22Rv1 (cell line): ENCODE results near the gene MTA3.

Experiments
- ZFX ChIP-seq: fragments of 450-650 bp; IDR thresholded peaks from 2 replicates; pipeline ENCODE4 v1.6.1; 2017; ENCODE audit warnings: antibody characterized with exemption, borderline replicate concordance
- TF ChIP-seq, protein P1 (sequence below): fragments of 450-650 bp; IDR thresholded peaks from 2 replicates; pipeline ENCODE4 v1.5.1; 2017; ENCODE audit warnings: mild to moderate bottlenecking

DNA sequence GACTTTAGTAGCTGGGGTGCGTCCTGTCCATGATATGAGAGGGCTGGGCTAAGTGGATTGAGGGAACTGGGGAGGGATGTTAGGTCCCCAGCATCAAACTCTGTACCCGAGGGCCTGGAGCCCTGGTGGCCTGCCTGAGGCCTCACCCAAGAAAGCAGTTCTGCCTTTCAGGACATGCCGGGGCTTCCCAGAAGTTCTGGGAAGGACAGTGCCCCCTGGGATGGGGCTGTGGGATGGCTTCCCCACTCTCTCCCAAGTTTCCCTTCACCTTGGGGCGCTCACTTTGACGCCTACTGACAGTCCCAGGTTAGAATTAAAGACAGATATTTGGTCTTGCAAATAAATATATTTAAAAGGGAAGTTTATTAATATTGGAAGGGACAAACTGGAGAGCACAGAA lies 193.7 kb downstream of the MTA3 start:
- TF ChIP-seq, protein P1, sequence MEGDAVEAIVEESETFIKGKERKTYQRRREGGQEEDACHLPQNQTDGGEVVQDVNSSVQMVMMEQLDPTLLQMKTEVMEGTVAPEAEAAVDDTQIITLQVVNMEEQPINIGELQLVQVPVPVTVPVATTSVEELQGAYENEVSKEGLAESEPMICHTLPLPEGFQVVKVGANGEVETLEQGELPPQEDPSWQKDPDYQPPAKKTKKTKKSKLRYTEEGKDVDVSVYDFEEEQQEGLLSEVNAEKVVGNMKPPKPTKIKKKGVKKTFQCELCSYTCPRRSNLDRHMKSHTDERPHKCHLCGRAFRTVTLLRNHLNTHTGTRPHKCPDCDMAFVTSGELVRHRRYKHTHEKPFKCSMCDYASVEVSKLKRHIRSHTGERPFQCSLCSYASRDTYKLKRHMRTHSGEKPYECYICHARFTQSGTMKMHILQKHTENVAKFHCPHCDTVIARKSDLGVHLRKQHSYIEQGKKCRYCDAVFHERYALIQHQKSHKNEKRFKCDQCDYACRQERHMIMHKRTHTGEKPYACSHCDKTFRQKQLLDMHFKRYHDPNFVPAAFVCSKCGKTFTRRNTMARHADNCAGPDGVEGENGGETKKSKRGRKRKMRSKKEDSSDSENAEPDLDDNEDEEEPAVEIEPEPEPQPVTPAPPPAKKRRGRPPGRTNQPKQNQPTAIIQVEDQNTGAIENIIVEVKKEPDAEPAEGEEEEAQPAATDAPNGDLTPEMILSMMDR, result no peak
- TF ChIP-seq ZFX, result no peak
